SK-N-SH (cell line): ENCODE results near the gene NHLRC3. TPM values are rescaled to one million over a fixed set of nuclear protein-coding genes. Genes with fewer than 3 reads are reported as not detected.

ENCODE experiments used
- CTCF ChIA-PET: fragments of 300-600, 350-600 bp; formaldehyde crosslinking; extraction: SDS; loops from one replicate; lab custom pipeline; 2021; lab: Yijun Ruan, JAX
- POLR2A ChIA-PET: fragments of 350-600 bp; sonication (Branson Sonifier 250); formaldehyde crosslinking; extraction: SDS; loops from one replicate; lab custom pipeline; 2020; ENCODE audit warnings: antibody characterized with exemption, inconsistent platforms; lab: Yijun Ruan, JAX
- DNase-seq: peaks from one replicate; pipeline ENCODE4 v3.0.0; 2012
- H2AFZ ChIP-seq: fragments of 200-600 bp; sonication (generic); 2 replicates; pipeline ENCODE4 v1.8.1; 2016; ENCODE audit warnings: antibody characterized with exemption, mild to moderate bottlenecking, low read depth
- H3F3A ChIP-seq: fragments of 200-600 bp; sonication (generic); replicated peaks from 2 replicates; pipeline ENCODE3; 2016; ENCODE audit warnings: antibody characterized with exemption, mild to moderate bottlenecking; ENCODE audit not compliant: insufficient read depth
- H3K27ac ChIP-seq, 2 experiments: fragments of 200-500 bp in 1 of 2; fragments of 200-600 bp in 1 of 2; sonication (Bioruptor generic) in 1 of 2; sonication (generic), shearing (Covaris generic) in 1 of 2; 2 replicates each; pipeline versions ENCODE4 v1.5.1 to v1.6.1; 2014 to 2016; ENCODE audit warnings: low read depth in 2 of 2, inconsistent platforms in 1 of 2, low read length in 1 of 2, mild to moderate bottlenecking in 1 of 2, mixed read lengths in 1 of 2
- H3K27me3 ChIP-seq: fragments of 200-600 bp; sonication (generic), shearing (Covaris generic); 2 replicates; pipeline ENCODE4 v1.6.1; 2016; ENCODE audit warnings: mixed run types; ENCODE audit not compliant: insufficient read depth
- H3K36me3 ChIP-seq, 2 experiments: fragments of 200-500 bp in 1 of 2; fragments of 200-600 bp in 1 of 2; sonication (Bioruptor generic) in 1 of 2; sonication (generic) in 1 of 2; replicated peaks in 1 of 2; 2 replicates each; pipeline versions ENCODE3 to v1.5.1; 2014 to 2016; ENCODE audit warnings: low read length in 1 of 2, mild to moderate bottlenecking in 1 of 2; ENCODE audit not compliant: insufficient read depth in 2 of 2, control insufficient read depth in 1 of 2
- H3K4me1 ChIP-seq, 2 experiments: fragments of 200-500 bp in 1 of 2; fragments of 200-600 bp in 1 of 2; sonication (Bioruptor generic) in 1 of 2; sonication (generic), shearing (Covaris generic) in 1 of 2; 2 replicates each; pipeline versions ENCODE4 v1.5.1 to v1.6.1; 2014 to 2016; ENCODE audit warnings: low read depth in 1 of 2, low read length in 1 of 2, mixed run types in 1 of 2; ENCODE audit not compliant: insufficient read depth in 2 of 2, control insufficient read depth in 1 of 2
- H3K4me2 ChIP-seq: fragments of 200-600 bp; sonication (generic), shearing (Covaris generic); 2 replicates; pipeline ENCODE4 v1.6.1; 2017; ENCODE audit warnings: mixed run types
- H3K4me3 ChIP-seq, 2 experiments: fragments of 200-500 bp in 1 of 2; fragments of 200-600 bp in 1 of 2; sonication (Bioruptor generic) in 1 of 2; sonication (generic), shearing (Covaris generic) in 1 of 2; 2 replicates each; pipeline versions ENCODE4 v1.5.1 to v1.8.1; 2014 to 2016; ENCODE audit warnings: low read depth in 2 of 2, inconsistent platforms in 1 of 2, low read length in 1 of 2, mild to moderate bottlenecking in 1 of 2, mixed read lengths in 1 of 2, moderate library complexity in 1 of 2
- H3K79me2 ChIP-seq: fragments of 200-600 bp; sonication (generic); 2 replicates; pipeline ENCODE4 v1.8.1; 2017; ENCODE audit warnings: mild to moderate bottlenecking; ENCODE audit not compliant: insufficient read depth
- H3K9ac ChIP-seq: fragments of 200-600 bp; sonication (generic); 2 replicates; pipeline ENCODE4 v1.6.1; 2017; ENCODE audit warnings: mixed run types
- H3K9me2 ChIP-seq: fragments of 200-600 bp; sonication (generic); 2 replicates; pipeline ENCODE4 v1.6.1; 2017; ENCODE audit warnings: mixed run types
- H3K9me3 ChIP-seq: fragments of 200-600 bp; sonication (generic); 2 replicates; pipeline ENCODE4 v1.6.1; 2017; ENCODE audit warnings: mixed run types, mild to moderate bottlenecking, moderate library complexity
- H4K20me1 ChIP-seq: fragments of 200-600 bp; sonication (generic); 2 replicates; pipeline ENCODE4 v1.6.1; 2017; ENCODE audit warnings: mild to moderate bottlenecking, mixed run types; ENCODE audit not compliant: insufficient read depth
- CTCF ChIP-seq: fragments of 200-600 bp; sonication (generic); IDR thresholded peaks from 2 replicates; pipeline ENCODE4 v1.6.1; 2017; ENCODE audit warnings: antibody characterized with exemption, mild to moderate bottlenecking, moderate library complexity
- EZH2phosphoT487 ChIP-seq: fragments of 200-600 bp; sonication (generic); IDR thresholded peaks from 2 replicates; pipeline ENCODE4 v1.6.1; 2017; ENCODE audit warnings: low read depth, mixed run types, mild to moderate bottlenecking, antibody characterized with exemption, moderate library complexity, borderline replicate concordance
- GATA2 ChIP-seq: sonication (generic); formaldehyde crosslinking; IDR thresholded peaks from 2 replicates; pipeline ENCODE4 v1.5.0; 2020; ENCODE audit warnings: mild to moderate bottlenecking, missing genetic modification reagents
- JUND ChIP-seq: IDR thresholded peaks from 2 replicates; pipeline ENCODE4 v1.4.0; 2012
- MXI1 ChIP-seq: IDR thresholded peaks from 2 replicates; pipeline ENCODE4 v1.6.1; 2012; ENCODE audit warnings: mild to moderate bottlenecking, low read depth, low read length, improper control_type of control experiment
- NFIC ChIP-seq: IDR thresholded peaks from 2 replicates; pipeline ENCODE4 v1.4.0; 2012; ENCODE audit warnings: borderline replicate concordance
- PBX3 ChIP-seq: IDR thresholded peaks from 2 replicates; pipeline ENCODE4; 2012
- POLR2AphosphoS5 ChIP-seq: IDR thresholded peaks from 2 replicates; pipeline ENCODE4 v1.6.1; 2012; ENCODE audit warnings: low read depth, low read length
- REST ChIP-seq: IDR thresholded peaks from 2 replicates; pipeline ENCODE4 v1.6.1; 2012; ENCODE audit warnings: mild to moderate bottlenecking, low read depth, low read length, moderate library complexity
- RXRA ChIP-seq: IDR thresholded peaks from 2 replicates; pipeline ENCODE4 v1.4.0; 2012; ENCODE audit warnings: low read depth, mild to moderate bottlenecking, borderline replicate concordance
- polyA plus RNA-seq, 3 experiments: library from polyadenylated mRNA; depleted of rRNA; stranded (reverse); fragments of >200 nt; gene quantifications; 2 replicates each; pipeline ENCODE4 v1.2.3, GENCODE V29; 2012

The NHLRC3 gene
- polyA plus RNA-seq, 1 of the 3 experiments (the other 2 are of a cell fraction) = 7.1 TPM

GRCh38 chr13:39099231-39099630 is 61.0 kb downstream of the NHLRC3 start:
- TF ChIP-seq CTCF (no peak), RXRA (no peak), PBX3 (no peak), EZH2phosphoT487 (no peak), MXI1 (no peak), NFIC (no peak), REST (no peak), GATA2 (CRISPR knock-in tag) (no peak), POLR2AphosphoS5 (no peak), JUND (no peak)
- TF ChIP-seq, all 33 proteins: peak for 0
- H3K9me3 ChIP-seq = no peaks in the 10 kb centered on the region
- POLR2A ChIA-PET = no interaction called here

More at GRCh38 chr13:39099231-39099630, 61.0 kb downstream of the NHLRC3 start:
- Histone ChIP-seq H3F3A (no peaks in the 10 kb centered on the region), H2AFZ (no peak overlapping the region), H3K79me2 (no peaks in the 10 kb centered on the region), H3K4me3 (no peak overlapping the region), H3K4me2 (no peak overlapping the region), H3K9ac (no peak overlapping the region), H3K36me3 (no peaks in the 10 kb centered on the region), H3K27me3 (no peaks in the 10 kb centered on the region), H3K4me1 (no peaks in the 10 kb centered on the region), H3K9me2 (no peaks in the 10 kb centered on the region), H4K20me1 (no peaks in the 10 kb centered on the region), H3K27ac (no peak overlapping the region)
- no peak for DNase-seq
- CTCF ChIA-PET = no interaction called here

Other genes starting within 250 kb of the NHLRC3 start
- not detected in 2 replicates for gene STOML3, start 47.6 kb upstream of the NHLRC3 start, polyA plus RNA-seq (2012; rRNA removed)
- gene PROSER1, start 367 bp upstream of the NHLRC3 start, polyA plus RNA-seq (2012; rRNA removed) = 14.7 and 14.8 TPM in 2 replicates